ENCODE results near the gene CLEC16A.

CLEC16A gene

DNA sequence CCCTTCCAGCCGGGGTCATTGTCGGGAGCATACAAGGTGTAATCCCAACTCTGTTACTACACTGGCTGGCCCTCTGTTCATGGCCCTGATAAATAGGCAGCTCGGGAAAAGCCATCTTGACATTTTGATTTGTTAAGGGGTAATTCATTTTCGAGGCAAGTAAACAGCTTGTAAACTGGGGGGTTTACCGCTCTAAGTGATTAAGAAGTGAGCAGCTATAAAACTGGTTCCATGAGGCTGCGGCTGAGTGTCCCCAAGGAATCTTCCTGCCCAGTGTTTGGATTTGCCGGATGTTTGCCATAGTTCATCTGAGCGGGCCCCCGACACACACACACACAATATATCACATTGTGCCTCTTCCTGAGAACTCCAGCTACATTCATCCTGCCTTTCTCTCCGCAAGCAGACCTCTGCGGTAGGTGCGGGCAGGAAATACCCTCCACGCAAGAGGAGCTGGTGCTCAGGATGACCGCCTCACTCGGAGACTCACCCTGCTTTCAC is 219.4 kb downstream of the CLEC16A start:
- TF ChIP-seq TEAD4 (IDR thresholded peaks at IDR 0.05) (no peak), TCF12 (IDR thresholded peaks at IDR 0.05; ENCODE audit: low read depth) (no peak), ZBTB7A (IDR thresholded peaks at IDR 0.05; ENCODE audit: low read depth) (no peak), FOXM1 (IDR thresholded peaks at IDR 0.05; ENCODE audit: borderline replicate concordance, low read depth) (no peak), CEBPB (IDR thresholded peaks at IDR 0.05) (no peak), NFIC (IDR thresholded peaks at IDR 0.05) (no peak), YY1 (IDR thresholded peaks at IDR 0.05; ENCODE audit: low read depth) (no peak), TAF1 (IDR thresholded peaks at IDR 0.05; ENCODE audit: low read depth) (no peak), EP300 (IDR thresholded peaks at IDR 0.05; ENCODE audit: borderline replicate concordance) (no peak), CREB1 (IDR thresholded peaks at IDR 0.05; ENCODE audit: low read depth) (no peak), RAD21 (IDR thresholded peaks at IDR 0.05; ENCODE audit: low read depth) (no peak)
- TF ChIP-seq, protein P1, sequence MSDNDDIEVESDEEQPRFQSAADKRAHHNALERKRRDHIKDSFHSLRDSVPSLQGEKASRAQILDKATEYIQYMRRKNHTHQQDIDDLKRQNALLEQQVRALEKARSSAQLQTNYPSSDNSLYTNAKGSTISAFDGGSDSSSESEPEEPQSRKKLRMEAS (IDR thresholded peaks at IDR 0.05), result no peak
- TF ChIP-seq, protein P2, sequence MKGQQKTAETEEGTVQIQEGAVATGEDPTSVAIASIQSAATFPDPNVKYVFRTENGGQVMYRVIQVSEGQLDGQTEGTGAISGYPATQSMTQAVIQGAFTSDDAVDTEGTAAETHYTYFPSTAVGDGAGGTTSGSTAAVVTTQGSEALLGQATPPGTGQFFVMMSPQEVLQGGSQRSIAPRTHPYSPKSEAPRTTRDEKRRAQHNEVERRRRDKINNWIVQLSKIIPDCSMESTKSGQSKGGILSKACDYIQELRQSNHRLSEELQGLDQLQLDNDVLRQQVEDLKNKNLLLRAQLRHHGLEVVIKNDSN (IDR thresholded peaks at IDR 0.05), result no peak
- TF ChIP-seq, protein P3, sequence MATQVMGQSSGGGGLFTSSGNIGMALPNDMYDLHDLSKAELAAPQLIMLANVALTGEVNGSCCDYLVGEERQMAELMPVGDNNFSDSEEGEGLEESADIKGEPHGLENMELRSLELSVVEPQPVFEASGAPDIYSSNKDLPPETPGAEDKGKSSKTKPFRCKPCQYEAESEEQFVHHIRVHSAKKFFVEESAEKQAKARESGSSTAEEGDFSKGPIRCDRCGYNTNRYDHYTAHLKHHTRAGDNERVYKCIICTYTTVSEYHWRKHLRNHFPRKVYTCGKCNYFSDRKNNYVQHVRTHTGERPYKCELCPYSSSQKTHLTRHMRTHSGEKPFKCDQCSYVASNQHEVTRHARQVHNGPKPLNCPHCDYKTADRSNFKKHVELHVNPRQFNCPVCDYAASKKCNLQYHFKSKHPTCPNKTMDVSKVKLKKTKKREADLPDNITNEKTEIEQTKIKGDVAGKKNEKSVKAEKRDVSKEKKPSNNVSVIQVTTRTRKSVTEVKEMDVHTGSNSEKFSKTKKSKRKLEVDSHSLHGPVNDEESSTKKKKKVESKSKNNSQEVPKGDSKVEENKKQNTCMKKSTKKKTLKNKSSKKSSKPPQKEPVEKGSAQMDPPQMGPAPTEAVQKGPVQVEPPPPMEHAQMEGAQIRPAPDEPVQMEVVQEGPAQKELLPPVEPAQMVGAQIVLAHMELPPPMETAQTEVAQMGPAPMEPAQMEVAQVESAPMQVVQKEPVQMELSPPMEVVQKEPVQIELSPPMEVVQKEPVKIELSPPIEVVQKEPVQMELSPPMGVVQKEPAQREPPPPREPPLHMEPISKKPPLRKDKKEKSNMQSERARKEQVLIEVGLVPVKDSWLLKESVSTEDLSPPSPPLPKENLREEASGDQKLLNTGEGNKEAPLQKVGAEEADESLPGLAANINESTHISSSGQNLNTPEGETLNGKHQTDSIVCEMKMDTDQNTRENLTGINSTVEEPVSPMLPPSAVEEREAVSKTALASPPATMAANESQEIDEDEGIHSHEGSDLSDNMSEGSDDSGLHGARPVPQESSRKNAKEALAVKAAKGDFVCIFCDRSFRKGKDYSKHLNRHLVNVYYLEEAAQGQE (IDR thresholded peaks at IDR 0.05; ENCODE audit: low read depth), result no peak

DNA sequence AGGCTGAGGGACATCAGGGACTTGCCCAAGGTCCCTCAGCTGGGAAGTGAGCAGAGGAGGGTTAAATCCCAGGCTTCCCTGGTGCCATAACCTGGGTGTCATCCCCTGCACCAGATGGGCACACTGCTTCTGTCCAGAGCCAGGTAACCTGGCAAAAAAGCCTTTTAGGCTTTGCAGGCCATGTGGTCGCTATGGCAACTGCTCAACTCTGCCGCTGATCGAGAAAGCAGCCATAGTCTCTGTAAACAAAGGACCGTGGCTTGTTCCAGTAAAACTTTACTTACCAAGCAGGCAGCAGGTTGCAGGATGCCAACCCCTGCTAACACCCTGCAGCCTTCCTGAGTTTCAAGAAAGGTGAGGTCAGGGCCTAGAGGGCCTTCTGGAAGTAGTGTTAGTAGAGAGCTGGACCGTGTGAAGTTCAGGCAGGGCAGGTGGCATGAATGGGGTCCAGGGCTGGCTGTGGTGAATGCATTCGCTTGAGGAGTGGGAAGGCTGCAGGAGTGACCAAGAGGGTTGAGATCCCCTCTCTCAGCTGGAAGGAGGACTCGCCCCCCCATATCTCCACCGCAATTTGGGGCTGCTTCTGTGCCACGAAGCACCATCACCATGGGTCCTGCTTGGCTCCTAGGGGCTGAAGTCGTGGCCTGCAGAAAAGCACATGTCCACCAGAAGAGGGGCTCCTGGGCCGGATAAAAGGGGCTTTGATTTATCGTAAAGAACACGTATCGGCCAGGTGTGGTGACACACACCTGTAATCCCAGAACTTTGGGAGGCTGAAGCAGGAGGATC is 220.3 kb downstream of the CLEC16A start:
- no peak for TF ChIP-seq EGR1 (IDR thresholded peaks at IDR 0.05)

DNA sequence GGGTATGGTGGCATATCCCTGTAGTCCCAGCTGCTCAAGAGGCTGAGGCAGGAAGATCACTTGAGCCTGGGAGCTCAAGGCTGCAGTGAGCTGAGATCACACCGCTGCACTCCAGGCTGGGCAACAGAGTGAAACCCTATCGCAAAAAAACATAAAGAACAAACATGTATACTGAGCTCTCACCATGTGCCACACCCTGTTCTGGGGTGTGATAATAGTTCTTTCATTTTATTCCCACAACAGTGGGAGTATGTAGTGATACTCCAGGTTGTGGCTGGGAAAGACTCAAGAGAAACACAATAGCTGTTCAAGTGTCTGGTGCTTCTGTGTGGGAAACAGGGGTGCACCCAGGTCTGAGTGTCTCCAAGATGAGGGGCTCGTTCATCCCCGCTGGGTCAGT is 221.0 kb downstream of the CLEC16A start:
- TF ChIP-seq YY1 (IDR thresholded peaks at IDR 0.05; ENCODE audit: low read depth) (no peak), NFIC (IDR thresholded peaks at IDR 0.05) (no peak), CEBPB (IDR thresholded peaks at IDR 0.05) (no peak)

DNA sequence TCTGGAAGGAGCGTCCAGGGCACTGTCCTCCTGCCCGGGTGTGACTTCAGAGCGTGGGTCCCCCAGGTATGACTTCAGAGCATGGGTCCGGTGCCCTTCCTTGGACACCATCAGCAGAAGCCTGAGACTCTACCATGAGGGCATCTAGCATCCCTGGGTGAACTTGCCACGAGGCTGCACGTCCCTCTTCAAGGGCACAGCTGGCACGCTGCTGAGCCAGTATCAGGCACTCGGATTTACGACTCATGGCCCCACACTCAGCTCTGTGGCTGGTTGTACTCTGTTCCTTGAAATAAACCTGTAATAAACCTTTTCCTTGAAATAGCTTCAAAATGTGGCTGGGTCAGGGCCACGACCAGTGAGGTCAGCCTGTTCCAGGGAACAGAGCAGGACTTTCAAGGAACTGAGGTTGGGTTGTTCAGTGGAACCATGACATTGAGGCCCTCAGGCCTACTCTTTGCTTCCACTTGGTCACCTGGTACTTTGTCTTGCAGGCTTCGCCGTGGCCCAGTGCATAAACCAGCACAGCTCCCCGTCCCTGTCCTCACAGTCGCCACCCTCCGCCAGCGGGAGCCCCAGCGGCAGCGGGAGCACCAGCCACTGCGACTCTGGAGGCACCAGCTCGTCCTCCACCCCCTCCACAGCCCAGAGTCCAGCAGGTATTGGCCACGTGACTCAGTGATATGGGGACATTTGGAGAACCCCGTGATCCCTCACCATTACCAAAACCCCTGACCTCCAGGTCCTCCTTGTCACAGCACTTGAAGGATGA is 221.7 kb downstream of the CLEC16A start:
- TF ChIP-seq CREB1 (IDR thresholded peaks at IDR 0.05; ENCODE audit: low read depth) (no peak), TCF12 (IDR thresholded peaks at IDR 0.05; ENCODE audit: low read depth) (no peak), FOXM1 (IDR thresholded peaks at IDR 0.05; ENCODE audit: borderline replicate concordance, low read depth) (no peak), EP300 (IDR thresholded peaks at IDR 0.05; ENCODE audit: borderline replicate concordance) (no peak)

DNA sequence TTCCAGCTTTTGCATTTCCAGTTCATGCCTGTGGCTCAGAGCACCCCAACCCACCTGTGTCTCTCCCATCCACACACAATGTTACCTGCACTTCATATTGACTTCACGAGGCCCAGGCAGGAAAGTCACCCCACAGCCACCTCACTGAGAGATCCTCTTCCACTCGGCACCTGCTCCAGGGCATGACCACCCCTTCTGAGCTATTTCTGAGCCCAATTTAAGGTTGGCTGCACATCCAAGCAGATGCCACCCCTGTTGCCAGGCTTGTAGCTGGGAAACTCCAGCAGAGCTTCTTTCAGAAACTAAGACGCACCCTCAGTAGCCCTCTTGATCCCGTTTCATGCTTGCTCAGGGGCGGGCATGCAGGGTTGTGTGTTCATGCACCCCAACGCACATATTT is 223.2 kb downstream of the CLEC16A start:
- TF ChIP-seq NFIC (IDR thresholded peaks at IDR 0.05) (no peak), TAF1 (IDR thresholded peaks at IDR 0.05; ENCODE audit: low read depth) (no peak), FOXM1 (IDR thresholded peaks at IDR 0.05; ENCODE audit: borderline replicate concordance, low read depth) (no peak), ZBTB7A (IDR thresholded peaks at IDR 0.05; ENCODE audit: low read depth) (no peak), EGR1 (IDR thresholded peaks at IDR 0.05) (no peak), EP300 (IDR thresholded peaks at IDR 0.05; ENCODE audit: borderline replicate concordance) (no peak), YY1 (IDR thresholded peaks at IDR 0.05; ENCODE audit: low read depth) (no peak), RAD21 (IDR thresholded peaks at IDR 0.05; ENCODE audit: low read depth) (no peak), CREB1 (IDR thresholded peaks at IDR 0.05; ENCODE audit: low read depth) (no peak), TCF12 (IDR thresholded peaks at IDR 0.05; ENCODE audit: low read depth) (no peak), CEBPB (IDR thresholded peaks at IDR 0.05) (no peak), TEAD4 (IDR thresholded peaks at IDR 0.05) (no peak)
- TF ChIP-seq, protein P3 (IDR thresholded peaks at IDR 0.05; ENCODE audit: low read depth), result no peak
- TF ChIP-seq, protein P1 (IDR thresholded peaks at IDR 0.05), result no peak
- TF ChIP-seq, protein P2 (IDR thresholded peaks at IDR 0.05), result no peak
